ES-I3 (cell line): ENCODE measurements around the gene INPP5A.

Experiments used
- H3K36me3 ChIP-seq: 2 replicates; pipeline ENCODE4 v1.6.1; 2013; ENCODE audit warnings: mild to moderate bottlenecking, low read length, control low read depth, moderate library complexity; ENCODE audit not compliant: insufficient read depth
- H3K4me1 ChIP-seq: 2 replicates; pipeline ENCODE4 v1.6.1; 2013; ENCODE audit warnings: mild to moderate bottlenecking, control low read depth, low read length; ENCODE audit not compliant: insufficient read depth
- H3K9ac ChIP-seq: 2 replicates; pipeline ENCODE4 v1.6.1; 2013; ENCODE audit warnings: low read depth, mild to moderate bottlenecking, low read length, moderate library complexity
- H3K9me3 ChIP-seq: 2 replicates; pipeline ENCODE4 v1.6.1; 2013; ENCODE audit warnings: mild to moderate bottlenecking, low read length, moderate library complexity; ENCODE audit not compliant: control insufficient read depth, insufficient read depth

INPP5A gene

GRCh38 chr10:132715776-132716680 lies 178.4 kb downstream of the INPP5A start:
- H3K9ac ChIP-seq = no peak overlapping the region
- no peaks in the 10 kb centered on the region for H3K4me1 ChIP-seq
- no peaks in the 10 kb centered on the region for H3K36me3 ChIP-seq
- H3K9me3 ChIP-seq = no peaks in the 10 kb centered on the region

- no peaks in the 10 kb centered on the region for H3K36me3 ChIP-seq
- H3K9ac ChIP-seq = no peak overlapping the region
- no peaks in the 10 kb centered on the region for H3K4me1 ChIP-seq
- H3K9me3 ChIP-seq = no peaks in the 10 kb centered on the region
Measured at GRCh38 chr10:132716691-132717490, 179.3 kb downstream of the INPP5A start.

- Histone ChIP-seq H3K4me1 (no peaks in the 10 kb centered on the region), H3K9ac (no peak overlapping the region), H3K36me3 (no peaks in the 10 kb centered on the region), H3K9me3 (no peaks in the 10 kb centered on the region)
Measured at GRCh38 chr10:132721725-132722124, 184.1 kb downstream of the INPP5A start.

GRCh38 chr10:132722394-132723329 lies 185.1 kb downstream of the INPP5A start:
- Histone ChIP-seq H3K9ac (no peak overlapping the region), H3K9me3 (no peaks in the 10 kb centered on the region), H3K4me1 (no peaks in the 10 kb centered on the region), H3K36me3 (no peaks in the 10 kb centered on the region)

GRCh38 chr10:132723330-132723970 lies 185.9 kb downstream of the INPP5A start:
- Histone ChIP-seq H3K36me3 (no peaks in the 10 kb centered on the region), H3K9me3 (no peaks in the 10 kb centered on the region), H3K9ac (no peak overlapping the region), H3K4me1 (no peaks in the 10 kb centered on the region)

GRCh38 chr10:132724446-132724845 lies 186.9 kb downstream of the INPP5A start:
- H3K36me3 ChIP-seq = no peaks in the 10 kb centered on the region

GRCh38 chr10:132725202-132725601 lies 187.6 kb downstream of the INPP5A start:
- H3K9me3 ChIP-seq = no peaks in the 10 kb centered on the region
- no peak overlapping the region for H3K9ac ChIP-seq
- no peaks in the 10 kb centered on the region for H3K4me1 ChIP-seq
- H3K36me3 ChIP-seq = no peaks in the 10 kb centered on the region

More at GRCh38 chr10:132724446-132724845, 186.9 kb downstream of the INPP5A start:
- no peaks in the 10 kb centered on the region for H3K4me1 ChIP-seq
- H3K9me3 ChIP-seq = no peaks in the 10 kb centered on the region
- no peak overlapping the region for H3K9ac ChIP-seq

- no peaks in the 10 kb centered on the region for H3K4me1 ChIP-seq
- no peak overlapping the region for H3K9ac ChIP-seq
- H3K9me3 ChIP-seq = no peaks in the 10 kb centered on the region
- H3K36me3 ChIP-seq = no peaks in the 10 kb centered on the region
Measured at GRCh38 chr10:132726194-132726593, 188.6 kb downstream of the INPP5A start.

GRCh38 chr10:132726951-132727350 lies 189.4 kb downstream of the INPP5A start:
- no peaks in the 10 kb centered on the region for H3K4me1 ChIP-seq
- H3K36me3 ChIP-seq = no peaks in the 10 kb centered on the region
- H3K9ac ChIP-seq = no peak overlapping the region

GRCh38 chr10:132727411-132727810 lies 189.8 kb downstream of the INPP5A start:
- H3K36me3 ChIP-seq = no peaks in the 10 kb centered on the region
- H3K9ac ChIP-seq = no peak overlapping the region
- no peaks in the 10 kb centered on the region for H3K9me3 ChIP-seq
- no peaks in the 10 kb centered on the region for H3K4me1 ChIP-seq

More at GRCh38 chr10:132726951-132727350, 189.4 kb downstream of the INPP5A start:
- no peaks in the 10 kb centered on the region for H3K9me3 ChIP-seq

GRCh38 chr10:132728321-132728720 lies 190.7 kb downstream of the INPP5A start:
- Histone ChIP-seq H3K9ac (no peak overlapping the region), H3K36me3 (no peaks in the 10 kb centered on the region), H3K4me1 (no peaks in the 10 kb centered on the region), H3K9me3 (no peaks in the 10 kb centered on the region)

GRCh38 chr10:132728741-132729140 lies 191.2 kb downstream of the INPP5A start:
- H3K36me3 ChIP-seq = no peaks in the 10 kb centered on the region
- H3K9ac ChIP-seq = no peak overlapping the region
- no peaks in the 10 kb centered on the region for H3K9me3 ChIP-seq
- no peaks in the 10 kb centered on the region for H3K4me1 ChIP-seq

GRCh38 chr10:132729810-132730572 lies 192.4 kb downstream of the INPP5A start:
- H3K9ac ChIP-seq = no peak overlapping the region
- H3K36me3 ChIP-seq = no peaks in the 10 kb centered on the region
- no peaks in the 10 kb centered on the region for H3K4me1 ChIP-seq
- no peaks in the 10 kb centered on the region for H3K9me3 ChIP-seq
